Keratinocyte (primary cell): ENCODE measurements around the gene ANKFN1. TPM values are rescaled to one million over a fixed set of nuclear protein-coding genes. Genes with fewer than 3 reads are reported as not detected.

Experiments used
- DNase-seq: peaks from one replicate; pipeline ENCODE4 v3.0.0-alpha.2; 2011; ENCODE audit warnings: low read depth, missing footprints, low spot score
- FAIRE-seq: peaks from 2 replicates; lab custom pipeline; 2011; peaks lifted over from hg19 to GRCh38; lab: Jason Lieb, UNC
- H2AFZ ChIP-seq: 2 replicates; pipeline ENCODE4 v1.6.0; 2012; ENCODE audit warnings: low read length, control low read depth, inconsistent platforms; ENCODE audit not compliant: control insufficient read depth
- H3K27ac ChIP-seq: 2 replicates; pipeline ENCODE4 v1.5.1; 2011; ENCODE audit warnings: low read length; ENCODE audit not compliant: control insufficient read depth, insufficient read depth
- H3K27me3 ChIP-seq: 3 replicates; pipeline ENCODE4 v1.6.0; 2011; ENCODE audit warnings: low read length; ENCODE audit not compliant: control insufficient read depth, insufficient read depth; ENCODE audit errors: extremely low read depth
- H3K36me3 ChIP-seq, 2 experiments: 2 replicates in 1 of 2; 3 replicates in 1 of 2; pipeline ENCODE4 v1.5.1; 2011; ENCODE audit warnings: low read length in 2 of 2, mild to moderate bottlenecking in 1 of 2; ENCODE audit not compliant: control insufficient read depth in 2 of 2, insufficient read depth in 2 of 2; ENCODE audit errors: extremely low read depth in 1 of 2
- H3K4me1 ChIP-seq: 3 replicates; pipeline ENCODE4 v1.5.1; 2011; ENCODE audit warnings: low read length; ENCODE audit not compliant: control insufficient read depth, insufficient read depth; ENCODE audit errors: extremely low read depth
- H3K4me2 ChIP-seq: 3 replicates; pipeline ENCODE4 v1.6.0; 2011; ENCODE audit warnings: low read depth, low read length; ENCODE audit not compliant: control insufficient read depth, insufficient read depth; ENCODE audit errors: extremely low read depth
- H3K4me3 ChIP-seq, 3 experiments: fragments of 200-600 bp in 1 of 3; sonication (generic) in 1 of 3; 2 replicates in 2 of 3; 3 replicates in 1 of 3; pipeline ENCODE4 v1.5.1; 2011 to 2016; ENCODE audit warnings: low read length in 3 of 3, mild to moderate bottlenecking in 3 of 3, control low read depth in 2 of 3, inconsistent platforms in 1 of 3, low read depth in 1 of 3, mixed read lengths in 1 of 3, mixed run types in 1 of 3, moderate library complexity in 1 of 3; ENCODE audit not compliant: control insufficient read depth in 2 of 3, insufficient read depth in 2 of 3; ENCODE audit errors: extremely low read depth in 1 of 3
- H3K79me2 ChIP-seq: 2 replicates; pipeline ENCODE4 v1.6.0; 2012; ENCODE audit warnings: low read length; ENCODE audit not compliant: control insufficient read depth, insufficient read depth
- H3K9ac ChIP-seq: 3 replicates; pipeline ENCODE4 v1.6.0; 2011; ENCODE audit warnings: low read length; ENCODE audit not compliant: control insufficient read depth, insufficient read depth; ENCODE audit errors: extremely low read depth
- H3K9me1 ChIP-seq: 3 replicates; pipeline ENCODE4 v1.6.0; 2011; ENCODE audit warnings: low read length; ENCODE audit not compliant: control insufficient read depth, insufficient read depth; ENCODE audit errors: extremely low read depth
- H3K9me3 ChIP-seq: 2 replicates; pipeline ENCODE4 v1.5.1; 2012; ENCODE audit warnings: low read depth, low read length; ENCODE audit not compliant: control insufficient read depth
- H4K20me1 ChIP-seq: 3 replicates; pipeline ENCODE4 v1.6.0; 2011; ENCODE audit warnings: low read length; ENCODE audit not compliant: control insufficient read depth, insufficient read depth; ENCODE audit errors: extremely low read depth
- CTCF ChIP-seq, 3 experiments: IDR thresholded peaks in 1 of 3; conservative IDR thresholded peaks in 1 of 3; optimal IDR thresholded peaks in 1 of 3; 2 replicates in 2 of 3; 3 replicates in 1 of 3; pipeline versions ENCODE3 to v1.5.1; 2011; ENCODE audit warnings: low read length in 3 of 3, mild to moderate bottlenecking in 3 of 3, moderate library complexity in 2 of 3, control low read depth in 1 of 3, inconsistent platforms in 1 of 3; ENCODE audit not compliant: insufficient read depth in 2 of 3; ENCODE audit errors: extremely low read depth in 1 of 3
- EZH2 ChIP-seq: IDR thresholded peaks from one replicate; pipeline ENCODE4 v1.6.1; 2012; ENCODE audit warnings: inconsistent platforms, mild to moderate bottlenecking, low read length, moderate library complexity
- dilution Hi-C: fragments of 300-500 bp; cut with MboI; formaldehyde crosslinking; loops from one replicate; pipeline ENCODE4 v1.7.0; 2020; ENCODE audit warnings: low sequenced_read_pairs; ENCODE audit not compliant: extremely low pct_ligation_motif_present
- polyA plus RNA-seq, 5 experiments: library from polyadenylated mRNA; depleted of rRNA in 3 of 5; stranded (reverse) in 3 of 5; stranded (forward) in 1 of 5; unstranded in 1 of 5; fragments of >200 nt; gene quantifications; 1 replicate in 1 of 5; 2 replicates in 3 of 5; 3 replicates in 1 of 5; pipeline versions ENCODE4 v1.2.1 to v1.2.3, GENCODE V29; 2011 to 2012; ENCODE audit warnings: missing spikeins in 2 of 5, low read depth in 1 of 5, low replicate concordance in 1 of 5

ANKFN1 gene
- polyA plus RNA-seq, 1 donor (not counting 4 experiments of a cell fraction or from before 2014, with no cell fraction given), result 0.12 TPM

- Histone ChIP-seq H3K27ac (no peak overlapping the region), H4K20me1 (no peaks in the 10 kb centered on the region), H3K27me3 (no peaks in the 10 kb centered on the region), H3K4me2 (no peak overlapping the region), H3K79me2 (no peaks in the 10 kb centered on the region), H3K9me1 (no peaks in the 10 kb centered on the region), H3K9ac (no peak overlapping the region), H3K4me3 (no peak overlapping the region), H3K36me3 (no peaks in the 10 kb centered on the region), H3K9me3 (no peaks in the 10 kb centered on the region), H3K4me1 (no peaks in the 10 kb centered on the region), H2AFZ (no peak overlapping the region)
- no peak for FAIRE-seq
- no peak for TF ChIP-seq CTCF (optimal IDR thresholded peaks at IDR 0.05 in 1 of 3, IDR thresholded peaks at IDR 0.05 in 1 of 3, conservative IDR thresholded peaks at IDR 0.05 in 1 of 3; ENCODE audit: extremely low read depth in 1 of 3, insufficient read depth in 2 of 3, low read length in 3 of 3)
- no peak for TF ChIP-seq EZH2
- dilution Hi-C loops, result no loop called here
- no peak for DNase-seq
Observed at GRCh38 chr17:56217921-56218320, 64.6 kb downstream of the ANKFN1 start.

GRCh38 chr17:56222255-56222654 lies 69.0 kb downstream of the ANKFN1 start:
- no peak for TF ChIP-seq EZH2
- TF ChIP-seq CTCF (optimal IDR thresholded peaks at IDR 0.05 in 1 of 3, IDR thresholded peaks at IDR 0.05 in 1 of 3, conservative IDR thresholded peaks at IDR 0.05 in 1 of 3; ENCODE audit: extremely low read depth in 1 of 3, insufficient read depth in 2 of 3, low read length in 3 of 3), result no peak
- Histone ChIP-seq H3K9ac (no peak overlapping the region), H3K36me3 (no peaks in the 10 kb centered on the region), H3K27me3 (no peaks in the 10 kb centered on the region), H3K4me3 (no peak overlapping the region), H3K79me2 (no peaks in the 10 kb centered on the region), H3K4me2 (no peak overlapping the region), H4K20me1 (no peaks in the 10 kb centered on the region), H3K9me1 (no peaks in the 10 kb centered on the region), H2AFZ (no peak overlapping the region), H3K9me3 (no peaks in the 10 kb centered on the region), H3K27ac (no peak overlapping the region), H3K4me1 (no peaks in the 10 kb centered on the region)
- no peak for FAIRE-seq
- dilution Hi-C loops, result no loop called here
- DNase-seq, result no peak
